Memory B cell (primary cell): ENCODE measurements around the gene MICALL2.
"Not testable (repeated sequence)": the region's sequence is repeated elsewhere in the genome, so short reads cannot be mapped to it uniquely, and the experiment has no call there.

ENCODE experiments used
- ATAC-seq: fragments of 150-1000 bp; cut with Tn5 transposase; 2 replicates; pipeline ENCODE4 v1.10.0; 2021; ENCODE audit warnings: low read depth, mild to moderate bottlenecking, moderate library complexity
- DNase-seq, 2 donors: peaks; one replicate each; pipeline ENCODE4 v3.0.0; 2022; ENCODE audit warnings: low spot score in 2 of 2
- H3K27ac Mint-ChIP-seq: one replicate; pipeline ENCODE4 v1.8.0; 2022; ENCODE audit warnings: mild to moderate bottlenecking, moderate library complexity, mixed read lengths
- H3K27me3 Mint-ChIP-seq: one replicate; pipeline ENCODE4 v1.8.0; 2022; ENCODE audit warnings: mixed read lengths
- H3K36me3 Mint-ChIP-seq: one replicate; pipeline ENCODE4 v1.8.0; 2022; ENCODE audit warnings: mild to moderate bottlenecking, mixed read lengths
- H3K4me1 Mint-ChIP-seq: one replicate; pipeline ENCODE4 v1.8.0; 2022; ENCODE audit warnings: mixed read lengths
- H3K4me3 Mint-ChIP-seq: one replicate; pipeline ENCODE4 v1.8.0; 2022; ENCODE audit warnings: mild to moderate bottlenecking, moderate library complexity, mixed read lengths
- H3K9me3 Mint-ChIP-seq: one replicate; pipeline ENCODE4 v1.8.0; 2022; ENCODE audit warnings: mixed read lengths

MICALL2 gene

DNA sequence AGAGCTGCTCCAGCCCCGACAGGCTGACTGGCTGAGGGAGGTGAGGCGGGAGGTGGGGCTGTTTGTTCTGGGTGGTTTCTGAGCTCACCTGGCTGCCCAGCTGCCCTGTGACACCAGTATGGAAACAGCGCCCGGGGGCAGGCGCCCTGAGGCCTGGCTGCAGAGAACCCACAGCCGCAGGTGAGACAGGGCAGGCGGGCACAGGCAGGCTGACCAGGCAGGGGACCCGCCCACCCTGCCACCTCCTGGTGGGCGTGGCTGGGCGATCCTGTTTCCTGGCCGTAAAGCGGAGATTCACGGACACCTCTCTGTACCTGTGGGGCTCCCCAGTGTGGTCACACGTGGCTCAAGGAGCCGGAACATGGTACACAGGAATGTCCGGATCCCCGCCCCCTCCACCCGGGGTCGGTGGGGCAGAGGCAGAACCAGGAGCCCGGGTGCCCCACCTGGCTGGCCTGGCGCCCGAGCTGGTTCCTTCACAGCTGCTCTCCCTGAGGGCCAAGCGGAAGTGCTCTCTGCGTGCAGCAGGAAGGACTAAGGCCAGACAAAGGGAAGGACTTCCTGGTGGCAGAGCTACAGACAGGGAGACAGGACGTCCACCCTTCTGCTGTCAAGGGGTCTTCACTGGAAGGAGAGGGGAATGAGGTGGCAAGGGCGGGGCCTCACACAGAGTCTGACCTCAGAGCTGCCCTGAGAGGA lies 3.9 kb downstream of the MICALL2 start:
- Mint-ChIP-seq H3K4me3 (no peak overlapping the region), H3K4me1 (peaks cover 2% of the 10 kb centered on the region), H3K9me3 (no peaks in the 10 kb centered on the region), H3K27me3 (peaks cover 8% of the 10 kb centered on the region), H3K36me3 (no peaks in the 10 kb centered on the region), H3K27ac (no peak overlapping the region)
- ATAC-seq: no peak
- DNase-seq: no peak

DNA sequence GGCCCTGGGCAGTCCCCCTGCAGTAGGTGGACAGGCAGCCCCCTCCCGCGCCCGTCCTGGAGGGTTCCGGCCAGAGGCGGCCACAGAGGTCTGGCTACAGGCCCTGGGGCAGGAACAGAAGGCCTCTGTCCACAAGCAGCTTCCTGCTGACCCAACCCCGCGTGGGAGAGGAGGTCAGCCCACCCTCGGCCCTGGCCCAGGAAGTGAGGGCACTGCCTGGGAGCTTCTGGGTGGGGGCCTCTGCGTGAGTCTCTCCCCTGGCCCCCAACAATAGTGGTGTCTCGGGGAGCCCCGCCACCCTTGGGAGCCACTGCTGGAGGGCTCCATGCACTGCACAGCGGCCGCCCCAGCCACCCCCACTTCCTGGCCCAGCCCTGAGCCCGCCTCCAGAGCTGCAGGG lies 4.7 kb downstream of the MICALL2 start:
- peaks cover 8% of the 10 kb centered on the region for H3K27me3 Mint-ChIP-seq
- DNase-seq (no peak), ATAC-seq (no peak)
- no peaks in the 10 kb centered on the region for H3K9me3 Mint-ChIP-seq
- H3K4me3 Mint-ChIP-seq: no peak overlapping the region
- peaks cover 2% of the 10 kb centered on the region for H3K4me1 Mint-ChIP-seq
- no peaks in the 10 kb centered on the region for H3K36me3 Mint-ChIP-seq
- no peak overlapping the region for H3K27ac Mint-ChIP-seq

DNA sequence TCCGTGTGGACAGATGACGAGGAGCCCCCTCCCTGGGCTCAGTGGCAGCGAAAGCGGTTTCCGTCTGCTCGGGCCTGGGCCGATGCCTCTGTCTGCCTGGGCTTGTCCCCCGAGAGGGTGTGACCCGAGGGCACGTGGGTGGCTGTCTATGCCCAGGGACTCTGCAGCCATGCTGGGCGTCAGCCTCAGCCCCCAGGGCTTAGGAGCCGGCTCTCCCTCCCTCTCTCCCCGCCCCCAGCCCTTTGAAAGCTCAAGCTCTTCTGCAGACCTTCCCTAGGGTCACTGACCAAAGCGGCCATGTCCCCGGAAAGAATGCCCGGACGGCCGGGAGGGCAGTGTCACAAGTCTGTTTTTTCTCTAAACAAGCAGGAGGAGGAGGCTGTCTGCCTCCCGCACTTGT lies 7.1 kb downstream of the MICALL2 start:
- Mint-ChIP-seq H3K27ac (no peak overlapping the region), H3K4me3 (no peak overlapping the region), H3K9me3 (no peaks in the 10 kb centered on the region), H3K4me1 (peaks cover under 1% of the 10 kb centered on the region), H3K36me3 (no peaks in the 10 kb centered on the region), H3K27me3 (peaks cover 7% of the 10 kb centered on the region)
- DNase-seq (no peak), ATAC-seq (no peak)

DNA sequence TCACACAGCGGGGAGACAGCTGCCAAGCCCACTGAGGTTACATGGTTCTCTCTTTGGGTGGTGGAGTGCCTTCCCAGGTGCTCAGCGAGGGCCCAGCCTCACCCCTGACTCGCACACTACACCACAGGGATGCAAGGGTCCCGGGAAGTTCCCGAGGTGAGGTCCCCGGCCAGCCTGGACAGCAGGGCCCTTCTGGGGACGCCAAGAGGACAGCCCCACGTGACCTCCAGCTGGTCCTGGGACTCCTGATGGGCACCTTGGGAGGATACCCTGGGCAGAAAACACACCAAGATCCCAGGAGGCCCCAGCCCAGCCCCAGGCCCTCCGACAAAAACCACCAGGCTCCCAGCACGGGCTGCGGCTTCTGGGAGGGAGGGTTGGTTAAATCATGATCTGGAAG lies 8.3 kb downstream of the MICALL2 start:
- H3K27ac Mint-ChIP-seq: no peak overlapping the region
- ATAC-seq: no peak

DNA sequence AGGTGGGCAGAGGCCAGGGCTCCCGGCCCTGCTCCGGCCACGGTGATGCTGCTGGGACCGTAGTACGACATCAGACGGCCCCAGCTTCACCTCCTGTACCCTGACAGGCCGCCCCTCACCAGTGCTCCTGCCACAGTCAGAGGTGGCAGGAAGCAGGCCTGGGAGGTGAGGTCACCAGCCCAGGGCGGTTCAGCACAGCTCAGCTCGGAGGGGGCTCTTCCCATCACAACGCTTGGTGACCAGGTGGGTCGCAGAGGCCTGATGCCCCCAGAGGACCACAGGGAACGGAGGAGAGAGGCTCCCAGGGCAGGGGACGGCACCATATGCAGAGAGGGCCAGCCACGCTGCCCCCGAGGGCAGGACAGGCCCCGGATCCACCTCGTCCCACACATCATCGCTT lies 8.8 kb downstream of the MICALL2 start:
- Mint-ChIP-seq H3K27ac (no peak overlapping the region), H3K4me3 (no peak overlapping the region), H3K4me1 (no peaks in the 10 kb centered on the region)

More for the DNA sequence above, 8.3 kb downstream of the MICALL2 start:
- DNase-seq: no peak
- H3K4me3 Mint-ChIP-seq: no peak overlapping the region
- no peaks in the 10 kb centered on the region for H3K4me1 Mint-ChIP-seq
- peaks cover 7% of the 10 kb centered on the region for H3K27me3 Mint-ChIP-seq
- H3K36me3 Mint-ChIP-seq: no peaks in the 10 kb centered on the region
- H3K9me3 Mint-ChIP-seq: no peaks in the 10 kb centered on the region

DNA sequence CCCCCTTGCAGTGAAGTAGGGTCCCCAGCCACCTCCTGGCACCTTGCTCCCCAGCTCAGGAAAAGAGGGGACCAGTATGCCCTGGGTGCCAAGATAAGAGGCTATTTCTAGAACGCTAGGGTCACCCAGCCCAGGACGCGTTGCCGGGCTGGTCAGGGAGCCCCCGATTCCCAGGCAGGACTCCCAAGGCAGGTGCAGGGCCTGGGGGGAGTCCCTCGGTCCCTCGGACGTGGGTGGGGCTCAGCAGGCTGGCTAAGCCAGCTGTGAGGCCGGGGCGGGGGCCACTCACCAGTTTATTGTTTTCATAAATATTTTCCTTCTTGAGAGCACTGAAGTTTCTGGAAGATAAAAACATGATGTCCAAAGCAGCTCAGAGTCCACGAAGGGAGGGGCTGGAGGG lies 9.3 kb downstream of the MICALL2 start:
- Mint-ChIP-seq H3K4me1 (no peaks in the 10 kb centered on the region), H3K27ac (no peak overlapping the region), H3K36me3 (no peaks in the 10 kb centered on the region), H3K9me3 (no peaks in the 10 kb centered on the region), H3K27me3 (peaks cover 8% of the 10 kb centered on the region), H3K4me3 (no peak overlapping the region)
- ATAC-seq: no peak
- DNase-seq: no peak

More for the DNA sequence above, 8.8 kb downstream of the MICALL2 start:
- DNase-seq (no peak), ATAC-seq (no peak)
- peaks cover 8% of the 10 kb centered on the region for H3K27me3 Mint-ChIP-seq
- no peaks in the 10 kb centered on the region for H3K36me3 Mint-ChIP-seq
- H3K9me3 Mint-ChIP-seq: no peaks in the 10 kb centered on the region

DNA sequence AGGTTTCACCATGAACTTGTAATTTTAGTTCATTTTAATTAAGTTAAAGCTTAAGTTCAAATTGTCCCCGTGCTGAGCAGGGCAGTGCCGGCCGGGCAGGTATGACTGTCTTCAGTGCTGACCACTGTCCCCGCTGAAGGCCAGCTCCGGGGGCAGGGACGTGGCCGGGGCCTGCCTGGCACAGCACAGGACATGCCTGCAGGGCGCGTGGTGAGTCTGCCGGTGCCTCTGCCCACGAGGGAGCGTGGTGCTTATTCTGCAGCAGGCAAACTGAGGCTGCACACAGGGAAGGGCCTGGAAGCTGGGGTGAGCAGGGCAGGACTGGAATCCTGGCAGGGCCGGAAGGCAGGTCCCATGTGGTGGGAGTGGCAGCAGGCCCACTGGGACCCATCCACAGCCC lies 9.8 kb downstream of the MICALL2 start:
- H3K27ac Mint-ChIP-seq: no peak overlapping the region
- no peaks in the 10 kb centered on the region for H3K9me3 Mint-ChIP-seq
- DNase-seq: no peak
- H3K4me3 Mint-ChIP-seq: no peak overlapping the region
- peaks cover 8% of the 10 kb centered on the region for H3K27me3 Mint-ChIP-seq
- H3K36me3 Mint-ChIP-seq: no peaks in the 10 kb centered on the region
- no peaks in the 10 kb centered on the region for H3K4me1 Mint-ChIP-seq
- no peak for ATAC-seq

DNA sequence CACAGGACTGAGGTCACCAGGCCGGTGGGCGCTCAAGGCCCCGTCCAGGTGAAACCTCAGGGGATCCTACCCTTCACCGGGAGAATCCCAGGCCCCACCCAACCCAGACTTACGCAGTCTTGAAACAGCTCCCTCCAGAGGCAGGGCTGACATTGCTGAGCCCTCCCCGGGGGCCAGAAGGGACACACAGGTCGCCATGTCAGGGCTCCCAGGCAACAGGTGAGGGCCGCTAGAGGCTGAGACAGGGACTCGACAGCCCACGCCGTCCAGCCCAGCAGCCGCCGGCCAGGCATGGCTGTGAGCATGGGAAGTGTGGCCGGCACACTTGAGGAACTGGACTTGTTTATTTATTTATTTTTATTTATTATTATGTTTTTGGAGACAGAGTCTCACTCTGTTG lies 10.3 kb downstream of the MICALL2 start:
- no peak for DNase-seq
- Mint-ChIP-seq H3K27ac (no peak overlapping the region), H3K9me3 (no peaks in the 10 kb centered on the region), H3K36me3 (no peaks in the 10 kb centered on the region), H3K4me1 (no peaks in the 10 kb centered on the region), H3K27me3 (peaks cover 6% of the 10 kb centered on the region), H3K4me3 (no peak overlapping the region)
- ATAC-seq: no peak

DNA sequence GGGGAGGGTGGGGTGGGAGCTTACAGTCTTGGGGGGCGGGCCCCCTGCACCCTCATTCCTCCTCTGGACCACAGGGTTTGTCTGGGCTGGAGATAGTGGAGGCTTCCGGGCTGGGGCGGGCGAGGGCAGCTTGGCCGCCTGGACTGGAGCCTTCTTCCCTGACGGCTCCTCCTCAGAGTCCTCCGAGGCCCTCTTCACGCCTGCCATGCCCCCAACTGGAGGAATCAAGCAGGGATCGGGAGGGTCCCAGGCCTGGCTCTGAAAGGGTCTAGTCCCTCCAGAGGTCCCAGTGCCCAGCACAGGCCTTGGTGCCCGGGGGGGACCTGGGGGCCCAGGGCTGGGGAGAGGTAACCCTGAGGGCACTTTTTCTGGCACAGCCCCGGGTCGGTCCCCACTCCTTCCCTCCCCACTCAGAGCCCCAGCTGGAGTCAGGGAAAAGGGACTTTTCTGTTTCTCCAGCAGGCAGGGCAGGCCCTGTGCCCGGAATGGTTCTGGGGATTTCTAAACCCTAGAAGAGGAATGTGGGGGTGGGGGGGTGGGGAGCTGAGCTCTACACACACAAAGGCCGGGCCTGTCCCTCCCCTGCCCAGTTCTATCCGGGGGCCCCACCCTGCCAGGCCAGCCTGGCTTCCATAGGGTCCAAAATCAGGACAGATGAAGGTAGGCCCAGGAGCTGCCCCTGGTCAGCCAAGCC lies 11.6 kb downstream of the MICALL2 start:
- ATAC-seq (no peak), DNase-seq (no peak)
- Mint-ChIP-seq H3K4me1 (no peaks in the 10 kb centered on the region), H3K27me3 (peaks cover 4% of the 10 kb centered on the region), H3K36me3 (no peaks in the 10 kb centered on the region), H3K9me3 (no peaks in the 10 kb centered on the region), H3K27ac (no peak overlapping the region), H3K4me3 (no peak overlapping the region)

DNA sequence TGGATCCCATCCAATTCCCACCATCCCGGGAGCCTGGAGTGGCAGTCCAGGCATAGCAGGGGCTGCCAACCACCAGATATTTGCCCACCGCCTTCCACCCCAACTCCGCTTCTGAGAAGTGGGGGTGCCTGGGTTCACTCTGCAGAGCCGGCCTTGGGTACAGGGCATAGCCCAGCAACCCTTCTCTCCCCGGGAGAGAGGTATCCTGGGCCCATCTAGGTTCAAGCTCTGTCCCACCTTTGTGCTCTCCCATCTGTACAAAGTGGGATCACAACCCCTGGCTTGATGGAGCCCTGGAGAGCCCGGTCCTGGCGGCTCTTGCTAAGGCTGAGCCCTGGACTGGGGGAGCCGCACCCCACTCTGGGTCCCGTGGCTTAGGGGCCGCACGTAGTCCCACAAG lies 12.2 kb downstream of the MICALL2 start:
- peaks cover 7% of the 10 kb centered on the region for H3K27me3 Mint-ChIP-seq
- ATAC-seq: no peak
- no peak overlapping the region for H3K4me3 Mint-ChIP-seq

DNA sequence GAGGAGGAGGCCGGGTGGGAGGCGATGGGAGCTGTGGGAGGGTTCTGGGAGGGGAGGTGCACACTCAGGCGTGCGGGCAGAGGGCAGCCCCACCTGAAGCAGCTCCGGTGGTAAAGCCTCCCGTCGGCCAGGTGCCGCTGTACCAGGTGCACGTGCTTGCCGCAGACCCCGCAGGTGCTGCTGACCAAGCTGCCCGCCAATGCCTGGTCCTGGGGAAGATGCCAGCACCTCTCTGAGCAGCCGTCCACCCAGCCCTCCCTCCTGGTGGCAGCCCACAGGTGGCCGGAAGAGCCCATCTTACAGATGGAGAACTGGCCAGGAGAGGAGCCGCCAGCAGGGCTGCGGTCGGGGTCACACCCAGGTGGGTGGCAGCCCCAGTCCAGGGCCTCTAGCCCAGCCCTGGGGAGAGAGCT lies 12.6 kb downstream of the MICALL2 start:
- H3K4me3 Mint-ChIP-seq: no peak overlapping the region
- ATAC-seq: peak; percentile 45
- peaks cover 8% of the 10 kb centered on the region for H3K27me3 Mint-ChIP-seq
- no peak overlapping the region for H3K27ac Mint-ChIP-seq
- DNase-seq: no peak
- no peaks in the 10 kb centered on the region for H3K9me3 Mint-ChIP-seq
- no peaks in the 10 kb centered on the region for H3K36me3 Mint-ChIP-seq
- H3K4me1 Mint-ChIP-seq: no peaks in the 10 kb centered on the region

More for the DNA sequence above, 12.2 kb downstream of the MICALL2 start:
- DNase-seq: no peak
- H3K36me3 Mint-ChIP-seq: no peaks in the 10 kb centered on the region
- H3K4me1 Mint-ChIP-seq: no peaks in the 10 kb centered on the region
- H3K27ac Mint-ChIP-seq: no peak overlapping the region
- H3K9me3 Mint-ChIP-seq: no peaks in the 10 kb centered on the region

DNA sequence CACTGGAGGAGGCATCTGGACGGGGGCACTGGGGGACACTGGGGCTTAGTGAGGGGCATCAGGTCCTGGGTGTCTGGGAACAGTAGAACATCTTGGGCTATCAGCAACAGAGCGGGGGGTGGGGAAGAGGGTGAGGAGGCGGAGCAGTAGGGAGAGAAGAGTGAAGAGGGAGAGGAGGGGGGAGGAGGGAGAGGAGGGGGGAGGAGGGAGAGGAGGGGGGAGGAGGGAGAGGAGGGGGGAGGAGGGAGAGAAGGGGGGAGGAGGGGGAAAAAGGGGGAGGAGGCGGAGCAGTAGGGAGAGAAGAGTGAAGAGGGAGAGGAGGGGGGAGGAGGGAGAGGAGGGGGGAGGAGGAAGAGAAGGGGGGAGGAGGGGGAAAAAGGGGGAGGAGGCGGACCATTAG lies 13.2 kb downstream of the MICALL2 start:
- peaks cover 13% of the 10 kb centered on the region for H3K27me3 Mint-ChIP-seq
- not testable (repeated sequence) for ATAC-seq, H3K4me3 Mint-ChIP-seq, H3K36me3 Mint-ChIP-seq, DNase-seq, H3K27ac Mint-ChIP-seq, H3K9me3 Mint-ChIP-seq, H3K4me1 Mint-ChIP-seq

DNA sequence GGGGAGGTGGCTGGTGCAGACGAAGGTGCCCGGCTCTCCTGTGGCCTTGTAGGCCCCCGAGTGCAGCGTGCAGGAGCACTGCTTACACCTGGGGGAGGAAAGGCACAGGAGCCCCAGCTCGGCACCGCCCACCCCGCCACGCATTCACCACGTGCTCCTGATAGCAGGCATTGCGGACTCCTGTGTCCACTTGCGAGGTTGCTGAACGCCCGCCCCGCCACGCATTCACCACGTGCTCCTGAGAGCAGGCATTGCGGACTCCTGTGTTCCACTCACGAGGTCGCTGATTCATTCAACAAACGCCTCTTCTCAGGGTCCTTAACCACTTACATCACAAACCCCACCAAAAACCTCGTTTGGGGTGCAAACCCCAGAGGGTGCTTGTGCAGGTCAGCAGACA lies 13.9 kb downstream of the MICALL2 start:
- no peak for DNase-seq
- H3K36me3 Mint-ChIP-seq: no peaks in the 10 kb centered on the region
- H3K27ac Mint-ChIP-seq: no peak overlapping the region

DNA sequence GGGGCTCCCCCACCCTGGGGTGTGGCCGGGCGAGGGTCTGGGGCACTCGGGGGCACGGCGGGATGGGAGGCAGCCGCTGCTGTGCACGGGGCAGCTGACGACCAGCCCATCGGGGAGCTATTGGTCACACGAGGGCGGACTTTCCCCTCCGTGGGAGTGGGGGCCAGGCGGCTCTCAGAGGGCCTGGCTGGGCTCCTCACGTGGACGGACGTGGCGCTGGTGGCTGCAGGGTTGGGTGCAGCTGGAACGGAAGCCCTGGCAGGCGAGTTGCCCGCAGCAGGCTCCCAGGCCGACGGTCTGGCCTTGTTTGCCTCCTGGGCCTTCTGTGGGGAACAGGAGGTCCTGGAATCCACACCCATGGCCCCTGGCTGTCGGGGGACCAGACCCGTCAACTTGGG lies 14.3 kb downstream of the MICALL2 start:
- Mint-ChIP-seq H3K4me3 (no peak overlapping the region), H3K36me3 (no peaks in the 10 kb centered on the region), H3K9me3 (no peaks in the 10 kb centered on the region), H3K4me1 (no peaks in the 10 kb centered on the region), H3K27me3 (peaks cover 15% of the 10 kb centered on the region), H3K27ac (no peak overlapping the region)
- ATAC-seq (no peak), DNase-seq (no peak)

More for the DNA sequence above, 13.9 kb downstream of the MICALL2 start:
- H3K4me3 Mint-ChIP-seq: no peak overlapping the region
- no peaks in the 10 kb centered on the region for H3K9me3 Mint-ChIP-seq
- ATAC-seq: no peak
- peaks cover 15% of the 10 kb centered on the region for H3K27me3 Mint-ChIP-seq
- no peaks in the 10 kb centered on the region for H3K4me1 Mint-ChIP-seq
